IPS-18a (cell line): Measurements from ENCODE around the gene TTLL10.

Experiments used
- H3K27ac ChIP-seq: one replicate; pipeline ENCODE4 v1.5.1; 2013; ENCODE audit warnings: low read length
- H3K27me3 ChIP-seq: one replicate; pipeline ENCODE4 v1.6.1; 2013; ENCODE audit warnings: mild to moderate bottlenecking, low read length; ENCODE audit not compliant: control insufficient read depth, insufficient read depth
- H3K36me3 ChIP-seq: one replicate; pipeline ENCODE4 v1.6.1; 2013; ENCODE audit warnings: low read depth, low read length; ENCODE audit not compliant: control insufficient read depth
- H3K4me1 ChIP-seq: one replicate; pipeline ENCODE4 v1.6.1; 2013; ENCODE audit warnings: low read depth, low read length; ENCODE audit not compliant: control insufficient read depth
- H3K4me3 ChIP-seq: one replicate; pipeline ENCODE4 v1.5.1; 2013; ENCODE audit warnings: low read length
- H3K9ac ChIP-seq: one replicate; pipeline ENCODE4 v1.6.1; 2013; ENCODE audit warnings: mild to moderate bottlenecking, low read length, moderate library complexity
- H3K9me3 ChIP-seq: one replicate; pipeline ENCODE4 v1.6.1; 2013; ENCODE audit warnings: low read depth, low read length; ENCODE audit not compliant: control insufficient read depth

TTLL10 gene

GRCh38 chr1:1162597-1163537 lies 10.8 kb upstream of the TTLL10 start:
- H3K9me3 ChIP-seq: no peaks in the 10 kb centered on the region
- peaks cover 3% of the 10 kb centered on the region for H3K27me3 ChIP-seq
- H3K9ac ChIP-seq: no peak overlapping the region
- no peak overlapping the region for H3K27ac ChIP-seq
- no peaks in the 10 kb centered on the region for H3K36me3 ChIP-seq
- H3K4me1 ChIP-seq: peaks cover 18% of the 10 kb centered on the region
- H3K4me3 ChIP-seq: no peak overlapping the region

- no peak overlapping the region for H3K9ac ChIP-seq
- H3K4me3 ChIP-seq: no peak overlapping the region
- no peak overlapping the region for H3K27ac ChIP-seq
- no peaks in the 10 kb centered on the region for H3K36me3 ChIP-seq
- no peaks in the 10 kb centered on the region for H3K9me3 ChIP-seq
- peaks cover 3% of the 10 kb centered on the region for H3K27me3 ChIP-seq
- H3K4me1 ChIP-seq: peaks cover 18% of the 10 kb centered on the region
Measured at GRCh38 chr1:1163538-1164070, 10.1 kb upstream of the TTLL10 start.

- Histone ChIP-seq H3K4me3 (no peak overlapping the region), H3K27ac (no peak overlapping the region), H3K9ac (peak overlapping the region; percentile 5), H3K36me3 (no peaks in the 10 kb centered on the region), H3K27me3 (peaks cover 3% of the 10 kb centered on the region), H3K4me1 (peaks cover 18% of the 10 kb centered on the region), H3K9me3 (no peaks in the 10 kb centered on the region)
Measured at GRCh38 chr1:1164361-1164700, 9.3 kb upstream of the TTLL10 start.

- peaks cover 20% of the 10 kb centered on the region for H3K4me1 ChIP-seq
- H3K4me3 ChIP-seq: no peak overlapping the region
Measured at GRCh38 chr1:1164701-1165451, 8.8 kb upstream of the TTLL10 start.

GRCh38 chr1:1165485-1165884 lies 8.2 kb upstream of the TTLL10 start:
- Histone ChIP-seq H3K27me3 (peaks cover 3% of the 10 kb centered on the region), H3K36me3 (no peaks in the 10 kb centered on the region), H3K4me1 (peaks cover 23% of the 10 kb centered on the region), H3K9ac (no peak overlapping the region), H3K9me3 (no peaks in the 10 kb centered on the region), H3K27ac (no peak overlapping the region), H3K4me3 (no peak overlapping the region)

More at GRCh38 chr1:1164701-1165451, 8.8 kb upstream of the TTLL10 start:
- Histone ChIP-seq H3K27ac (no peak overlapping the region), H3K27me3 (peaks cover 3% of the 10 kb centered on the region), H3K9ac (no peak overlapping the region), H3K9me3 (no peaks in the 10 kb centered on the region), H3K36me3 (no peaks in the 10 kb centered on the region)

GRCh38 chr1:1165900-1166421 lies 7.7 kb upstream of the TTLL10 start:
- H3K9me3 ChIP-seq: no peaks in the 10 kb centered on the region
- no peak overlapping the region for H3K4me3 ChIP-seq
- H3K36me3 ChIP-seq: no peaks in the 10 kb centered on the region
- no peak overlapping the region for H3K27ac ChIP-seq
- H3K9ac ChIP-seq: no peak overlapping the region
- peaks cover 23% of the 10 kb centered on the region for H3K4me1 ChIP-seq
- peaks cover 3% of the 10 kb centered on the region for H3K27me3 ChIP-seq

GRCh38 chr1:1166642-1167397 lies 6.9 kb upstream of the TTLL10 start:
- no peak overlapping the region for H3K4me3 ChIP-seq
- no peak overlapping the region for H3K27ac ChIP-seq
- peaks cover 22% of the 10 kb centered on the region for H3K4me1 ChIP-seq
- peaks cover 3% of the 10 kb centered on the region for H3K27me3 ChIP-seq
- H3K36me3 ChIP-seq: no peaks in the 10 kb centered on the region
- no peaks in the 10 kb centered on the region for H3K9me3 ChIP-seq
- no peak overlapping the region for H3K9ac ChIP-seq

- H3K4me3 ChIP-seq: no peak overlapping the region
- H3K9me3 ChIP-seq: no peaks in the 10 kb centered on the region
- H3K9ac ChIP-seq: no peak overlapping the region
- H3K27ac ChIP-seq: no peak overlapping the region
- H3K27me3 ChIP-seq: peaks cover 3% of the 10 kb centered on the region
- no peaks in the 10 kb centered on the region for H3K36me3 ChIP-seq
- H3K4me1 ChIP-seq: peaks cover 16% of the 10 kb centered on the region
Measured at GRCh38 chr1:1167398-1167821, 6.3 kb upstream of the TTLL10 start.

- peaks cover 16% of the 10 kb centered on the region for H3K4me1 ChIP-seq
- no peak overlapping the region for H3K4me3 ChIP-seq
- H3K27ac ChIP-seq: no peak overlapping the region
- H3K9me3 ChIP-seq: no peaks in the 10 kb centered on the region
- peaks cover 3% of the 10 kb centered on the region for H3K27me3 ChIP-seq
- no peaks in the 10 kb centered on the region for H3K36me3 ChIP-seq
- no peak overlapping the region for H3K9ac ChIP-seq
Measured at GRCh38 chr1:1167841-1168450, 5.7 kb upstream of the TTLL10 start.

- H3K9me3 ChIP-seq: no peaks in the 10 kb centered on the region
- H3K27me3 ChIP-seq: peaks cover 3% of the 10 kb centered on the region
- no peaks in the 10 kb centered on the region for H3K36me3 ChIP-seq
- peaks cover 20% of the 10 kb centered on the region for H3K4me1 ChIP-seq
- no peak overlapping the region for H3K4me3 ChIP-seq
- no peak overlapping the region for H3K9ac ChIP-seq
- no peak overlapping the region for H3K27ac ChIP-seq
Measured at GRCh38 chr1:1168451-1169411, 4.9 kb upstream of the TTLL10 start.
